Kidney (tissue), 14 donors: ENCODE results near the gene TEX14. TPM values are rescaled to one million over a fixed set of nuclear protein-coding genes. Genes with fewer than 3 reads are reported as not detected.

Experiments used
- DNase-seq, 5 donors: peaks; one replicate each; pipeline ENCODE4 v3.0.0-alpha.2; 2013 to 2020
- FAIRE-seq: peaks from 2 replicates; lab custom pipeline; 2012; peaks lifted over from hg19 to GRCh38; lab: Jason Lieb, UNC
- H3K27ac ChIP-seq, 2 donors: one replicate each; pipeline ENCODE4 v1.7.0; 2013; ENCODE audit warnings: low read depth in 2 of 2, low read length in 2 of 2, inconsistent platforms in 1 of 2
- H3K27me3 ChIP-seq: one replicate; pipeline ENCODE4 v1.7.1; 2013; ENCODE audit warnings: low read length, inconsistent platforms; ENCODE audit not compliant: control insufficient read depth, insufficient read depth
- H3K36me3 ChIP-seq, 3 donors: one replicate each; pipeline versions ENCODE4 v1.7.0 to v1.7.1; 2013; ENCODE audit warnings: low read length in 3 of 3, control low read depth in 1 of 3, inconsistent platforms in 1 of 3; ENCODE audit not compliant: insufficient read depth in 3 of 3, control insufficient read depth in 2 of 3
- H3K4me1 ChIP-seq, 3 donors: one replicate each; pipeline versions ENCODE4 v1.7.0 to v1.7.1; 2013; ENCODE audit warnings: low read length in 3 of 3, inconsistent platforms in 1 of 3, low read depth in 1 of 3; ENCODE audit not compliant: control insufficient read depth in 2 of 3, insufficient read depth in 2 of 3
- H3K4me3 ChIP-seq, 3 donors: one replicate each; pipeline versions ENCODE4 v1.7.0 to v1.8.1; 2013; ENCODE audit warnings: low read length in 3 of 3, control low read depth in 1 of 3, inconsistent platforms in 1 of 3
- H3K9ac ChIP-seq, 3 donors: one replicate each; pipeline versions ENCODE4 v1.7.0 to v1.7.1; 2013; ENCODE audit warnings: low read length in 3 of 3, control low read depth in 1 of 3, inconsistent platforms in 1 of 3
- H3K9me3 ChIP-seq, 3 donors: one replicate each; pipeline versions ENCODE4 v1.7.0 to v1.7.1; 2013; ENCODE audit warnings: low read length in 3 of 3, control low read depth in 1 of 3, inconsistent platforms in 1 of 3; ENCODE audit not compliant: control insufficient read depth in 2 of 3, insufficient read depth in 1 of 3
- intact Hi-C: fragments of 100-400 bp; cut with DNase I; formaldehyde crosslinking; loops from one replicate; pipeline ENCODE4 v1.11.1; 2022
- polyA plus RNA-seq: library from polyadenylated mRNA; stranded (reverse); fragments of 350-450 nt; fragmentation: Illumina TruSeq; extraction: RNeasy Lipid Tissue Mini Kit (QIAGEN cat#74804); gene quantifications from one replicate; pipeline ENCODE4 v1.2.3, GENCODE V29; 2014; ENCODE audit warnings: low read depth, low replicate concordance; ENCODE audit not compliant: insufficient read depth
- total RNA-seq: library from RNA; stranded (reverse); fragmentation: NEBNext Ultra II Directional; extraction: Animal tissue kit (Norgen Biotek cat#: 25700); gene quantifications from one replicate; pipeline ENCODE4 v1.2.1, GENCODE V29; 2021
- TF ChIP-seq, protein P1 (sequence below): IDR thresholded peaks from 3 replicates; pipeline ENCODE4 v1.5.1; 2012; ENCODE audit warnings: mild to moderate bottlenecking, moderate library complexity, borderline replicate concordance; ENCODE audit not compliant: insufficient read depth; ENCODE audit errors: extremely low read depth
- donor health status: control.
- donor health status: control.
- donor health status: control.
- donor health status: control.
- donor health status: control.
- donor health status: DM: yes; HTN: yes; CAD: no.
- donor health status: Normal renal cell carcinoma (clear cell type).

Gene TEX14
- total and polyA plus RNA-seq, 2 donors from 2014 or later: 0.09 to 0.22 TPM

DNA sequence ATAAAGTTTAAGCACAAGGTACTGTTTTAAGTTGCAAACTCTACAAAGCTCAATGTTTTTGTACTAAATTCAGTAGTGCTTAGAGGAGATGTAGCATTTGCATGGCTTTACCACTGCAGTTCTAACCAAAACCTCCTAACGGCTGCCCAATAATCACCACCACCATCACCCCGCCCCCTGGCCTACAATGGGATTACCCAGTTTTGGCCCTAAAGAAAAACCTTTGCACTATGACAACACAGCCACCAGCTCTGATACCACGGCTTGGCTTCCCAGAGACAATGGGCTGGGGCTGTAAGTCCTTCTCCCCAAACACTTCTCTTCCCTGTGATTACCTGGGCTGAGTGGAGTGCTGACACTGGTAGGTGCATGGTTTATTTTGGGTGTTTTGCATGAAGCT, 119.0 kb downstream of the TEX14 start:
- no peak for DNase-seq
- Histone ChIP-seq H3K9me3 (no peaks in the 10 kb centered on the region), H3K4me1 (no peaks in the 10 kb centered on the region), H3K27ac (no peak overlapping the region), H3K36me3 (no peaks in the 10 kb centered on the region), H3K9ac (no peak overlapping the region), H3K4me3 (no peak overlapping the region), H3K27me3 (no peaks in the 10 kb centered on the region)
- intact Hi-C loops: no loop called here
- TF ChIP-seq, protein P1, sequence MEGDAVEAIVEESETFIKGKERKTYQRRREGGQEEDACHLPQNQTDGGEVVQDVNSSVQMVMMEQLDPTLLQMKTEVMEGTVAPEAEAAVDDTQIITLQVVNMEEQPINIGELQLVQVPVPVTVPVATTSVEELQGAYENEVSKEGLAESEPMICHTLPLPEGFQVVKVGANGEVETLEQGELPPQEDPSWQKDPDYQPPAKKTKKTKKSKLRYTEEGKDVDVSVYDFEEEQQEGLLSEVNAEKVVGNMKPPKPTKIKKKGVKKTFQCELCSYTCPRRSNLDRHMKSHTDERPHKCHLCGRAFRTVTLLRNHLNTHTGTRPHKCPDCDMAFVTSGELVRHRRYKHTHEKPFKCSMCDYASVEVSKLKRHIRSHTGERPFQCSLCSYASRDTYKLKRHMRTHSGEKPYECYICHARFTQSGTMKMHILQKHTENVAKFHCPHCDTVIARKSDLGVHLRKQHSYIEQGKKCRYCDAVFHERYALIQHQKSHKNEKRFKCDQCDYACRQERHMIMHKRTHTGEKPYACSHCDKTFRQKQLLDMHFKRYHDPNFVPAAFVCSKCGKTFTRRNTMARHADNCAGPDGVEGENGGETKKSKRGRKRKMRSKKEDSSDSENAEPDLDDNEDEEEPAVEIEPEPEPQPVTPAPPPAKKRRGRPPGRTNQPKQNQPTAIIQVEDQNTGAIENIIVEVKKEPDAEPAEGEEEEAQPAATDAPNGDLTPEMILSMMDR: no peak
- no peak for FAIRE-seq

- Histone ChIP-seq H3K9me3 (no peaks in the 10 kb centered on the region), H3K27ac (no peak overlapping the region)
- intact Hi-C loops: no loop called here
Observed at GRCh38 chr17:58570758-58571157, 121.1 kb downstream of the TEX14 start.

GRCh38 chr17:58569196-58569595, 122.6 kb downstream of the TEX14 start:
- TF ChIP-seq, protein P1: no peak
- Histone ChIP-seq H3K9ac (no peak overlapping the region), H3K27ac (no peak overlapping the region), H3K36me3 (no peaks in the 10 kb centered on the region), H3K4me3 (no peak overlapping the region), H3K4me1 (no peaks in the 10 kb centered on the region), H3K9me3 (no peaks in the 10 kb centered on the region), H3K27me3 (no peaks in the 10 kb centered on the region)
- intact Hi-C loops: no loop called here
- FAIRE-seq (no peak), DNase-seq (no peak)

More at GRCh38 chr17:58570758-58571157, 121.1 kb downstream of the TEX14 start:
- H3K4me1 ChIP-seq: no peaks in the 10 kb centered on the region
- FAIRE-seq (no peak), DNase-seq (no peak)
- H3K4me3 ChIP-seq: no peak overlapping the region
- no peaks in the 10 kb centered on the region for H3K36me3 ChIP-seq
- no peak overlapping the region for H3K9ac ChIP-seq
- TF ChIP-seq, protein P1: no peak
- H3K27me3 ChIP-seq: no peaks in the 10 kb centered on the region
